HG03103 (cell line): ENCODE measurements around the gene PROX1.
"Not testable (repeated sequence)": the region's sequence is repeated elsewhere in the genome, so short reads cannot be mapped to it uniquely, and the experiment has no call there.

ENCODE experiments used
- ATAC-seq: cut with Tn5 transposase; IDR thresholded peaks from one replicate; pipeline ENCODE4 v1.9.1; 2021; ENCODE audit warnings: low read depth; ENCODE audit not compliant: unreplicated experiment

PROX1 gene

DNA sequence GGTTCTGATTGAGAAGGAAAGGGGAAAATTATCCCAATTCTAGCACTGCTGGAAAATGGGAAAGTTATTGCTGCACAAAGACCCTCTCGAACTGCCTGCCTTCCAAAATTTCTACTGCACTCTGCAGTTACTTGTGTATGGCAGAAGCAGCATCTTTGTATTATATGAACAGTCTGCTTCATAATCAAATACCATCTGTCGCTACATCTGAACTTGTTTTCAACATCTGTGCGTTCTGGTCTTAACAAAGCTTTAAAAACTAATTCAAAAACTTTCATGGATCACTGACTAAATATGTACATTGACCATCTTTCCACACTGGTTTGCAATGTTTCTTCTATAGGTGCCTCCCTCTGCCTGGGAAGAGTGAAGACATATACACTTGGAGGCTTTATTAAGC is 79.2 kb downstream of the PROX1 start:
- ATAC-seq = no peak

- ATAC-seq = no peak
Measured at GRCh38 chr1:214067397-214067796, 79.6 kb downstream of the PROX1 start.

DNA sequence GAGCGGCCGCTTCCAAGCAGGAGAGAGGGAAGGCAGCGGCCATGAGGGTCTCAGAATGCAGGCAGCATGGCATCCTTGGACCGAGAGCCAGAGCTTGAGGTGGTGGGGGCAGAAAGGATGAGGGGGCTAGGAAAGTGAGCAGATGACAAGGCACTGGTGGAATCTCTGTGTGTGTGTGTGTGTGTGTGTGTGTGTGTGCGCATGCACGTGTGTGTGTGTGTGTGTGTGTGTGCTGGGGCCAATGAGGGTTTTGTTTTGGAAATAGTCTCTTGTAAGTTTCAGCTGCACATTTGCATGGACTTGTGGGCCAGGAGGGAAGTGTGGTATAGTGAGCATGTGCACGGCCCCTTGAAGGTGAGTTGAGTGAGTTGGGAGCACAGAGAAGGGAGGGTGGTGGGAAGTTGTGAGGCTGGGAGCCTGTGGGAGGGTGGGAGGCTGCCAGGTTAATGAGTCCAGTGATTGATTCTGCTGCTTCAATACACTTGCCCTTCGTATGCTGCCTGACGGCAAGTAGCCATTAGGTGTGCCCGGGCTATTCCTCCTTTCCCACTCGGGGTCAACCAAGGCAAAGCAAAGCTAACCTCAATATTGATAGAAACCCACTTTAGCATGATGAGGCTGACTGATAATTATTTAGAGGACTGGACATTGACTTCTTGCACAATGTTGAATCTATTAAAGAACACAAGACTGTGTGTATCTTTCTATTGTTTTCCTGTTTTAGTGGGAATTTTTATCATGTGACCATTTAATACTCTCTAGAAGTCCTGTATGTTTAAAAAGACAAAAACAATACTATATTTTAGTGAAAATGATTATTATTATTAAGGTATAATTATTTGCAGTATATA is 80.3 kb downstream of the PROX1 start:
- no peak for ATAC-seq

DNA sequence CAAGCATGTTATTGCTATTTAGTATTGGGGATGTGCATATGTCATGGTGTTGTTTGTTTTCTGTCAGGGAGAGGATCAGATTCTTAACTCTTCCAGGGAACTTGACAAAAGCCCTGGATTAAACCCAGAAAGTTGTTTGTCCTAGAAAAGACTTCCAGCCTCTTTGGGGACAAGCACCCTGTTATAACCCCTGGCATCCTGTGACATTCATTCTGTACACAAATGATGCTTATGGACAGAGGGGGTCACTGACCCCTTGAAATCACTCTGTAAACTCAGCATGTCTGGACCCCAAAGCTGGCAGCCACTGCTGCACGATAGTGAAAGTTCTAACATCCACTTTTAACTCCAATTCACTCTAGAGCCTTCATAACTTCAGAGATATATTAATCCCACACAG is 81.2 kb downstream of the PROX1 start:
- ATAC-seq = no peak

GRCh38 chr1:214071469-214071868 is 83.7 kb downstream of the PROX1 start:
- ATAC-seq = no peak

- no peak for ATAC-seq
Measured at GRCh38 chr1:214072426-214073157, 84.8 kb downstream of the PROX1 start.

DNA sequence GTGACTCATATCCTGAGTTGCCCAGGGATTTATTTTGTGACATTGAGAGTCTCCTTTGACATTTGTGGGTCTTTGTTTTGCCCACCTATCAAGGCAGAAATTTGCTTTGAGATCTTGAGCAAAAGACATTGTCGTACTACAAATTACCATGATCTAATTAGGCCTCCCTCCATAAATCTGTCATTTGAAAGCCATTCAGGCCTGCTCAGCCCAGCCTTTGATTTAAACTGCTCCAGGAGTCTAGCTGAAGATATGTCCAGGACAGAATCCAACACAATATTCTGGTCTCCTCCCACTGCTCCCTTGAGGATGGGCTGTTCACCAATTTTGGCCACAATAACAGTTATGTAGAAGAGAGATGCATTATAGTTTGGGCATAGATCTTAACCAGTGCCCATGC is 86.7 kb downstream of the PROX1 start:
- ATAC-seq = no peak

DNA sequence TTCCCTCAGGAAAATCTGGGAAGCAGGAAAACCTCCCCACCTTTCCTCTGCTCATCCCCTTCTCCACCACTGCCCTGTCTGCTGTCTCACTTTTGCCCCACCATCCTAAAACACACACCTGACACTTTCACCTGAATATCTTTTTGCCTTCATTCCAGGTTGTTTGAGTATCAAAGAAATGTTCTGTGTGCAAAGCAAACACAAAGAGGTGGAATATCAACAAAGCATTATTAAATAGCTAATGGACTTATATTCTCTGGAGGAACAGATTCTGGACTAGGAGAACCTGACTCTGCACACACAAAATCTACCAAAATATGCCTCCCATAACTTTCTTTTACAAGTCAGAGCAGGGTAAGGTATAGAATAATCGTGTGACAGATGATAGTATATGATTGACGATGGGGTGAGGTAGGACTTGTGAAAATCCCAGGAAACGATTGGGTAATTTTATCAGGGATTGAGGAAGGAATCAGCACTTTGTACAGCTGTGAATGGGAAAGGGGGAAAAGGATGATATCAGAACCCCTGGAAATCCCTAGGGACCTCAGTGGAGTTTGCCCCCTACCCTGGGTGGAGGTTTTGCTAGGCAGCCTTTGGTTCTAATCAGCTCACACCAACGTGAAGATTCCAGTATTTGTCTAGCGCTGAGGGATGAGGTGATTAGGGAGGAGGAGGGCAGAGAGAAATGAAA is 87.7 kb downstream of the PROX1 start:
- ATAC-seq = no peak

- ATAC-seq = no peak
Measured at GRCh38 chr1:214075999-214076707, 88.4 kb downstream of the PROX1 start.

- ATAC-seq = no peak
Measured at GRCh38 chr1:214076708-214077065, 88.9 kb downstream of the PROX1 start.

DNA sequence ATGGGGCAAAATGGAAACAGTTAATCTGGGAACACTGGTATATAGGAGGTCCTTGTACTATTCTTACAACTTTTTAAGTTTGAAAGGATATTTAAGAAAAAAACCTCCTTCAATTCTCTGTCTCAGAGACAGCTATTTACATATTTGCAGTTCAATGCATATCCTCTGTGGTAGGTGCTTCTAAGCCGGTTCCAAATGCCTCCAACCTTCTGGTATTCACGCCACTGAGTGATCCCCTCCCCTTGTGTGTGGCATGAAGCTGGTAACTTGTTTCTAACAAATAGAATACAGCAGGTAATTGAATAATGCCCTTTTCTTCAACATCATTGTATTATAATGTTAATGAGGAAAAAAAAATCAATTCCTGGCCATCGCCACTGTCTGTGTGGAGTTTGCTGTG is 91.2 kb downstream of the PROX1 start:
- no peak for ATAC-seq

DNA sequence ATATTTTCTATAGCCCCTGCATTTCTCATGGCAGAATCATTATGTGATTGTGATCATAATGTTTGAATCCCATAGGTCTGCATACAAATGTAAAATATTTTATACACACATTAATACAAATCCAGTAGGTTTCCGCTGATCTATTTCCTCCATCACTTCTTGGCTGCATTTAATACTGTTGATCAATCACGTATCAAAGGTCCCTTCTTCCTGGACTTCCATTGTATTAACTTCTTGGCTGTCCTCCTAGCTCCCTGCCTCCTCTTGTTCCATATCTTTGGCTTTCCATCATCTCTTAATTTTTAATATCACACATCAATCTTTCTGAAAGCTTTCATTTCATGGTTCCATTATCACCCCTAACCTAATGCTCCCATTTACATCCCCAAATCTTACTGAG is 97.6 kb downstream of the PROX1 start:
- no peak for ATAC-seq

GRCh38 chr1:214086945-214087344 is 99.2 kb downstream of the PROX1 start:
- no peak for ATAC-seq

- not testable (repeated sequence) for ATAC-seq
Measured at GRCh38 chr1:214089003-214089402, 101.2 kb downstream of the PROX1 start.
